GM18868 (cell line): Measurements from ENCODE around the gene EPB41L3.
"Not testable (repeated sequence)": the region's sequence is repeated elsewhere in the genome, so short reads cannot be mapped to it uniquely, and the experiment has no call there.

Experiments
- ATAC-seq: cut with Tn5 transposase; IDR thresholded peaks from one replicate; pipeline ENCODE4 v1.9.1; 2021; ENCODE audit warnings: mild to moderate bottlenecking, moderate library complexity; ENCODE audit not compliant: unreplicated experiment

The EPB41L3 gene

DNA sequence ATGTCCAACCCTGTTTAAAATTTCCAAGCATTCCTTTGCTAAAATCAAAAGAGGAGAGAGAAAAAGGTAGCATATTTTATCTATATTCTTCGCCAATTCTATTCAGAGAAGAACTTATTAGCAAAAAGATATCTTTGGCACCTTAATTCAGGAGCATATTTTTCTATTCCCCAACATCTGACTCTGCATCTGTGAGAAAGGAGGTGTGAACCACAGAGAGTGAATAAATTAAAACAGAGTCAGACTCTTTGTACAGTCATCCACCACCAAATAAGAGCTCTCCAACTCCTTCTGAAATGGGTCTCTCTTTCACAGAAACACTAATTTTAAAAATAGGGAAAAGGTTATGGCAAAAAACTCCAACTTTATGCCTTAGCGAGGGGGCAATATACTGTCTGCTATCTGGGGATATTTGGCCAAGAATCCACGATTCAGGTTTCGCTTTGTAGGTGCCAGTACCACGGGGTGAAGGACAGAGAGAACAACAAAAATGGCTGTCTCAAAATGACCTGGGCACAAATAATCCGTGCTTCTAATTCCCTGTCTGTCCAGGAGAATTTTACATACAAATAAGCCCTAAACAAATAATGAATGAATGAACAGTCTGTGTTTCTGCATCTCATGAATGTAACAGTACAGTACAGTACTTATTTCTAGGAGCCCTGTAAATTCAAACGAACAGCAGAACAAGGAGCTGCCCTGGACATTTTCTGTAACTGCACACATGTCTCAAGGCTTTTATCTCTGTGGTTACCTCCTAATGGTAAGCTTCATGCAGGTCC, 43.4 kb downstream of the EPB41L3 start:
- no peak for ATAC-seq

GRCh38 chr18:5498452-5498851, 45.3 kb downstream of the EPB41L3 start:
- no peak for ATAC-seq

DNA sequence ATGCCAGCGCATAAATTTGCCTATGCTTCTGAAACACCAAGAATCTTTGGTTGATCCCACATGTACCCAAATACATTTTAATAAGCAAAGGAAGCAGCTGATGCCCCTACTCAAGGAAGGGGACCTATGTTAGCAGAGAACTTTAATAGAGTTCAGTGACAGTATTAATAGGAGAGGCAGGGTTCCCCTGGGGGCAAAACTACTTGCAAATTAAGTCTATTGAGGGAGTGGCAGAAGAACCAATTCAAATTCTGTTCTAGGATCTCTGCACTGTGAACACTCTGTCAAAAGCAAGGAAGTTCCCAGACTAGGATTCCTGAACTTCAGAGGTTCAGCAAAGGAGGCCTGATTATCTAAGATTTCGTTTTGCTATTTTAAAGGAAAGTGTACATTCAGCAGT, 47.5 kb downstream of the EPB41L3 start:
- no peak for ATAC-seq

DNA sequence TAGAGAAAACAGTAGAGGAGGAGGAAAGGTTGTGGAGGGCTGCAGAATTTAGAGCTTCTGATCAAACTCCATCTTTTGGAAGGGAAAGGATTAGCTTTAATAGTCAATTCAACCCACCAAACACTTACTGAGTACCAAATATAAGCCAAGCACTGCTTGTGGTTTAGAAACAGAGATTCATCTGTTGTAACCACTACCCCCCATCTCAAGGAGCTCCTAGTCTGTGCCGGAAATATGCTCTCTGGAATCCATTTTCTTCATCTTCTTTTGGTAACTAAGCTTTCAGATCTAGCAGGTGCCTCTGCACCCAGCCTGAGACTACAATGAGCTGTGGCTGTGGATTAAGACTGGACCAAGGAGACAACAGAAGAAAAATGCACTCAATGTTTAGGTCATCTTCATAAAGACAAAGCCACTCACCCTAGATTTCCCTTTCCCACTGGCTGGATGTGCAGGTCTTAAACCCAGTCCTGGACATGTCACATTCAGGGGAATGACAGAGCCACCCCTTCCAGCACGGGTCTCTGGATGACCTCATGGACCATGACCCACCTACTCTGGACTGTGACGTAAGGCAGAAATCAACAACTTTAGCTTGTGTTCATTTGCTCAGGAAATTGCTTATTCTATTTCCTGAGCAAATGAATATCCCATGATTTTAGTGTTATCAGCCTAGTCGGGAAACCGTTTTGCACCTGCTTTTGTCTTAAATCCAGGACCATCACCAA, 52.9 kb downstream of the EPB41L3 start:
- ATAC-seq: no peak

DNA sequence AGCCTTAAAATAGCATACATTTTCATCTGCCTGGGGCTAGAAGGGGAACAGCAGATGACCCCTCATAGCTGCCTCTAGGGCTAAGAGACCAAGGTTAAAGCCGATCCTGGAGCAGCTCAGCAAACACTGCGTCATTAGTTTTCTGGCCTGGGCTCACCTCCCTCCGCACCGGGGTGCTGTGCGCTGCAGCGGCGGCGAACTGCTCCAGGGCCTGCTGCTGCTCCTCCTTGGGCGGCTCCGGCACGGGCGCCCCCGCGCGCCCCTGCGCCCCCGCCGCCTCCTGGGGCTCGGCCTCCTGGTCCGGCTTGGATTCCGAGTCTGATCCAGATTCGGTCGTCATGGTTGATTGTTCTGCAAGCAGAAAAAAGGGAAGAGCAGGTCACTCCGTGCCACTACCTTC, 55.0 kb downstream of the EPB41L3 start:
- ATAC-seq: no peak

- not testable (repeated sequence) for ATAC-seq
Measured at GRCh38 chr18:5488044-5488443, 55.8 kb downstream of the EPB41L3 start.

- ATAC-seq: no peak
Measured at GRCh38 chr18:5484526-5484925, 59.3 kb downstream of the EPB41L3 start.

GRCh38 chr18:5481621-5482020, 62.2 kb downstream of the EPB41L3 start:
- no peak for ATAC-seq

DNA sequence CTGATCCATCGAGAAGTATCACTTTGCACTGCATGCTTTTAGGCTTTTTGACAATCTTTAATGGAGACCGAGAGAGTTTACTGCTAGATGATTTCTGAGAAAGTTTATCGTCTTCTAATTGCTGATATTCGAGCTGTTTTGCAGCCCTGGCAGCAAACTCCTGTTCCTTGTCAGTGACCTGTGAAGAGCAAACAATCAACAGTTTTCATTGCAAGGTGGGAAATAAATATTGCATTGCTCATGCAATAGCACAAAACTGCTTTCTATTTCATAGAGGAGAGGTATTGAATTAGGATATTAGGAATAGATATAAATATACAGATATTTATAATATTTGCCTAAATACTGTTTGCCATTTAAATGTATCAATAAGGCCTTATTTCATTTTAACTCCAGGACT, 65.5 kb downstream of the EPB41L3 start:
- no peak for ATAC-seq

GRCh38 chr18:5476961-5477800, 66.6 kb downstream of the EPB41L3 start:
- ATAC-seq: no peak

DNA sequence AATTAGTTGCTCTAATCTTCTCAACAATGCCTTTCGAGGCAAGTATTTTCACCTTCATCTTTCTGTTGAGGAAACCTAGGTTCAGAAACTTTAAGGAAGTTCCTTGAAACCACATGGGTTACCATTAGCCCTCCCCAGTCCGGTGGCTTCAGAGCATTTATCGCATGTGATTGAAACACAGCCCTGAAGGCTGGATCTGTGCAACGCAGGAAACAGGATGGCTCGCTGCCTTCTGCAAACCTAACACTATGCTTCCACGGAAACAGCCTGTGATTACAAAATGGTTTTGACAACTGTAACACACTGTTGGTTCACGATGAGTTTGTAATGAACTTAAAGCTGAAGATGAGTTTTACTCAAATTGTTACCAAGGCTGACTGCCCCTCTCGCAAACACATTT, 68.5 kb downstream of the EPB41L3 start:
- ATAC-seq: no peak

- ATAC-seq: no peak
Measured at GRCh38 chr18:5469340-5469739, 74.5 kb downstream of the EPB41L3 start.

GRCh38 chr18:5468394-5468793, 75.4 kb downstream of the EPB41L3 start:
- no peak for ATAC-seq

GRCh38 chr18:5467671-5468070, 76.1 kb downstream of the EPB41L3 start:
- no peak for ATAC-seq

DNA sequence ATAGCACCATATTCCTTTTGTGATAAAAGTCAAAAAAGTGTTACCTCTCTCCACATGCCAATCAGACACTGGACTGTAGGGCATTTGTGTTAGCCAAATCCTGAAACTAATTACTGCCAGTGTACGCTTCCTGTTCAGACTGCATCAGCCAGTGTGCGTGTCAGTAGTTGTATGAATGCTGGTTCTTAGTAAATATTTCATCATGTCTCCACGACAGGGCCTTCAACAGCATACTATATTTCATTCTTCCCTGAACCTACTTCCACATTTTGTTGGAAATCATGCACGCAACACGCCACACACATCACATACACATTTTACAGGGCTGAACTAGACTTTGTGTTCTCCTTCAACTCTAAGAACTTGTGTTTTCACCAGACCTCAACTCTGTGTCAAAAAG, 77.5 kb downstream of the EPB41L3 start:
- ATAC-seq: no peak

DNA sequence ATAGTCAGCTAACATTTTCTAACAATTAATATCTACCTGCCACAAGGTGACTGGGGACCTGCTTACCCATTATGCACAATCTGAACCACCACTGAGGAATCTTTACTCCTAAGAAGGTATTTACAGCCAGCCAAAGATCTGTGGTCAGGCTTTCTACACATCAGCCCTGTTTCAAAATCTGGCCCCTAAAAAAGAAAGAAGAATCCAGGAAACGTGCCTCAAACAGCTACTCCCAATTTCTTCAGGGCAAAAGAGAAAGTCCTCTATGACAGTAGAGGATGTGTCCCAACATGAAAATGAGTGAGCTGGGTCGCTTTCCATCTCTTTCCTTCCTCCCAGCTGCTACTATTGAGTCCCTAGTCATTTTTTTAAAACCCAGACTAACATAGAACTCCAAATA, 79.5 kb downstream of the EPB41L3 start:
- ATAC-seq: no peak

GRCh38 chr18:5463831-5464230, 80.0 kb downstream of the EPB41L3 start:
- no peak for ATAC-seq

DNA sequence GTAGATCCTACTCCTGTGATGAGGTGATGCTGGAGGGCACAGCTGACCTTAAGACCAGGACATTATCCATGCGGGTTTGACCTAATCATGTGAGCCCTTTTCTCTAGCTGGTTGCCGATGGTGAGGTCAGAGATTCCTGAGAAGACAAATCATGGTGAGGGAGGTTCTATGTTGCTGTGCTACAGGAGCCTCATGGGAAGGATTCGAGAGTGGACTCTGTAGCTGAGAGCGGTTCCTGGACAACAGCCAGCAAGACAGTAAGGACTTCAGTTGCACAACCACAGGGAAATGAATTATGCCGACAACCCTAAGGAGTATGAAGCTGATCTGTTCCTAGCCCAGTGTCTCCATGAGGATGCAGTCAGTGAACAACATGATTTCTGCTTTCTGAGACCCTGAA, 80.4 kb downstream of the EPB41L3 start:
- ATAC-seq: no peak

GRCh38 chr18:5462227-5462626, 81.6 kb downstream of the EPB41L3 start:
- no peak for ATAC-seq

DNA sequence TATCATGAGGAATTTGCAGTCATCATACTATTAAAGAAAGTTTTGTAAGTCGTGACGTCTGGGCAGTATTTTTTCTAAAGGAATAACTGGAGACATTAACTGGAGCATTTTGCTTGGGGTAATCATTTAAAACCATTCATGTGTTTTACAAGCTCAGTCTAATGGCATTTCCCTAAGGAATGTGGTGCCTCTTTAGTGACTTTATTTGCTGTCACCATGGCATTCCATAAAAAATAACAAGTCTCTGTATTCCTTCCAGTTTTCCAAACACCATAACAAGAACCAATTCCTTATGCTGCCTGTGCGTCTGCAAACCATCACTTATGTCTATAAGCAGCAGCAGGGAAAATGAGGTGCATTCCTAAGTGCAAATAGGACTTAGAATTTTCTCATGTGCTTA, 82.8 kb downstream of the EPB41L3 start:
- ATAC-seq: no peak

GRCh38 chr18:5457462-5457957, 86.3 kb downstream of the EPB41L3 start:
- peak; percentile 29 for ATAC-seq
